GM21528 (cell line): ENCODE measurements around the gene CPT1C.
"Not testable (repeated sequence)": the region's sequence is repeated elsewhere in the genome, so short reads cannot be mapped to it uniquely, and the experiment has no call there.

Experiments
- ATAC-seq: cut with Tn5 transposase; IDR thresholded peaks from one replicate; pipeline ENCODE4 v1.9.1; 2021; ENCODE audit warnings: mild to moderate bottlenecking, moderate library complexity; ENCODE audit not compliant: unreplicated experiment, low FRiP score

Gene CPT1C

DNA sequence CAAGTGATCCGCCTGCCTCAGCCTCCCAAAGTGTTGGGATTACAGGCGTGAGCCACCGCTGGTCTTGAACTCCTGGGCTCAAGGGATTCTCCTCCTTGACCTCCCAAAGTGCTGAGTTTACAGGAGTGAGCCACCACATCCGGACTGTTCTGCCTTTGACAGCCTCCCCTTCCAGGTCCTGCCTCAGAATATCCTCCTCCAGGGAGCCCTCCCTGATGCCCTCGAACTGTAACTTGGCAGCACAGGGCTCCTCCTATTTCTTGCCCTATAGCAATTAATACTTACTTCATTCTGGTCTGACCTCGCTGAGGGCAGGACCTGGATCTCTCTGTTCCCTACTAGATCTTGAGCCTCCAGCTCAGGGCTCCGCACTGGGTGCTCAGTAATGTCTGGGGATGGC, 5.9 kb downstream of the CPT1C start:
- ATAC-seq: no peak

DNA sequence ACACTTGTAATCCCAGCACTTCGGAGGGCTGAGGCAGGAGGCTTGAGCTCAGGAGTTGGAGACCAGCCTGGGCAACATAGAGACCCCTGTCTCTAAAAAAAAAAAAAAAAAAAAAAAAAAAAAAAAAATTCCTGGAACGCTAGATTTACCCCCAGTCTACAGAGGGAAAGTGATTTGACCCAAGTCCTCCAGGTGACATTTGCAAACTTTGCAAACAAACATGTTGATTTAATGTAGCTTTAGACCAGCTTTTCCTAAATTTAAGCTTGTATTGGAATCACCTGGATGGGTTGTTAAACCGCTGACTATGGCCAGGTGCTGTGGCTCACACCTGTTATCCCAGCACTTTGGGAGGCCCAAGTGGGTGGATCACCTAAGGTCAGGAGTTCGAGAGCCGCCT, 8.4 kb downstream of the CPT1C start:
- no peak for ATAC-seq

DNA sequence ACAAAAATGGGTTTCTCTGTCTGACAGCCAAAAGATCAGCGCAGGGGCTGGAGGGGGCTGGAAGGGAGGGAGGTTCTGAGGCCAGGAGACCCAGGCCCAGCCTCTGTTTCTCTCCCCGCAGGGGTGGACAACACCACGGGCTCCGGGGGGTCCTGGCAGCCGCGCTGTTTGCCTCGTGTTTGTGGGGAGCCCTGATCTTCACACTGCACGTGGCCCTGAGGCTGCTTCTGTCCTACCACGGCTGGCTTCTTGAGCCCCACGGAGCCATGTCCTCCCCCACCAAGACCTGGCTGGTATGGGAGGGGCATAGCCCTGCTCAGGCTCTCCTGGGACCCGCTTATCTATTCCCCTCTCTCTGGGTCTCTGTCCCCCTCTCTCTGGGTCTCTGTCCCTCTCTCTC, 9.6 kb downstream of the CPT1C start:
- no peak for ATAC-seq

DNA sequence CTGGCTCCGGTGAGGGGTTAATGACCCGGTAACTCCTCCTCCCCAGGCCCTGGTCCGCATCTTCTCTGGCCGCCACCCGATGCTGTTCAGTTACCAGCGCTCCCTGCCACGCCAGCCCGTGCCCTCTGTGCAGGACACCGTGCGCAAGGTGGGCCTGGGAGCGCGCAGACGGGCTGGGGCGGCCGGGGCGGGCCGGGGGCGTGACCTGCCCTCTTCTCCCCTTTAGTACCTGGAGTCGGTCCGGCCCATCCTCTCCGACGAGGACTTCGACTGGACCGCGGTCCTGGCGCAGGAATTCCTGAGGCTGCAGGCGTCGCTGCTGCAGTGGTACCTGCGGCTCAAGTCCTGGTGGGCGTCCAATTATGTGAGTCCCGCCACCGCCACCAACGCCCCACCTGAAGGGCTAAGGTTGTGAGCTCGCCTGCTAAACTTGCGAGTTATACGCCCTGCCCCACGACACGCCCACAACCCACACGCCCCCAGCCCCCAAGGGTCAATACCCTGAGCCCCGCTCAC, 10.4 kb downstream of the CPT1C start:
- ATAC-seq: no peak

DNA sequence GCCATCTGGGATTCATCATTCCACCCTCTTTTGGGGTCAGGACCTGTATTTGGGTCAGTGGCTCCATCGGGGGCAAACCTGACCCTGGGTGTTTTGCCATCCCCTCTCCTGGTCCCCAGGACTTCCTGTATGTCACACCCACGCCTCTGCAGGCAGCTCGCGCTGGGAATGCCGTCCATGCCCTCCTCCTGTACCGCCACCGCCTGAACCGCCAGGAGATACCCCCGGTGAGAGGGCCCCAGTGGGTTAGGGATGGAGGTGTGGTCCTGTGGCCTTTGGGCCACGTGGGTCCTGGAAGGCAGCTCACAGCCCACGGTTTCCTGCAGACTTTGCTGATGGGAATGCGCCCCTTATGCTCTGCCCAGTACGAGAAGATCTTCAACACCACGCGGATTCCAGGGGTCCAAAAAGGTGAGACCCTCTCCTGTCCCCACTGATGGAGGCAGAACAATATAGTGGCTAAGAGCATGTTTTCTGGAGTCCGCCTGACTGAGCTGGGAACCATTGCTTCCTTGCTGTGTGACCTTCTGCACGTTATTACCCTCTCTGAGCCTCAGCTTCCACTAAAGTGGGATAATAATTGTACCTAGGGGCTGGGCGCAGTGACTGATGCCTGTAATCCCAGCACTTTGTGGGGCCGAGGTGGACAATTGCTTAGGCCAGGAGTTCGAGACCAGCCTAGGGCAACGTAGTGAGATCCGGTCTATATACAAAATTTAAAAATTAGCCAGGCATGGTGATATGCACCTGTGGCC, 14.1 kb downstream of the CPT1C start:
- ATAC-seq: no peak

DNA sequence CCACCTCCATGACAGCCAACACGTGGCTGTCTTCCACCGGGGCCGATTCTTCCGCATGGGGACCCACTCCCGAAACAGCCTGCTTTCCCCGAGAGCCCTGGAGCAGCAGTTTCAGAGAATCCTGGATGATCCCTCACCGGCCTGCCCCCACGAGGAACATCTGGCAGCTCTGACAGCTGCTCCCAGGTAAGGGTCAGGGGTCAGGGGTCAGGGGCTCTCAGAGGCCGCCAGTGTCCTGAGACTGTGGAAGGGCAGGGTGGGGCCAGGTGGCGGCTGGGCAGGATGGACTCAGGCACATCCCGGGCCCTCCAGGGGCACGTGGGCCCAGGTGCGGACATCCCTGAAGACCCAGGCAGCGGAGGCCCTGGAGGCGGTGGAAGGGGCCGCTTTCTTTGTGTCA, 15.0 kb downstream of the CPT1C start:
- no peak for ATAC-seq

DNA sequence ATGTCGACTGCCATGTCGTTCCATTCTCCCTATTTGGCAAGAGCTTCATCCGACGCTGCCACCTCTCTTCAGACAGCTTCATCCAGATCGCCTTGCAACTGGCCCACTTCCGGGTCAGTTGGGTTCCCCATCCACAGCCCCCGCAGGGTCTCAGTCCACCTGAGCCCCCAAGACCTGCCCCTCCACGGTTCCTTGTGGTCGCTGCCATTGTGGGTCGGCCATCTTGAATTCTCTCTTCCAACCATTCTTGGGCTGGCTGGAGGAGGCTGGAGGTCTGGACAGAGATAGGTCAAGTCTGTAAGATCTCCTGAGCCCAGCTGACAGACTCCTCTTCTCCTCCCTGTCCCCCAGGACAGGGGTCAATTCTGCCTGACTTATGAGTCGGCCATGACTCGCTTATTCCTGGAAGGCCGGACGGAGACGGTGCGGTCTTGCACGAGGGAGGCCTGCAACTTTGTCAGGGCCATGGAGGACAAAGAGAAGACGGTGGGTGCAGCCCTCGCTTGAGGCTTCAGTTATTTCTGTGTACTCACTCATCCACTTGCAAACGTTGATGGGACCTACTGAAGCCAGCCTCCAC, 19.5 kb downstream of the CPT1C start:
- no peak for ATAC-seq

DNA sequence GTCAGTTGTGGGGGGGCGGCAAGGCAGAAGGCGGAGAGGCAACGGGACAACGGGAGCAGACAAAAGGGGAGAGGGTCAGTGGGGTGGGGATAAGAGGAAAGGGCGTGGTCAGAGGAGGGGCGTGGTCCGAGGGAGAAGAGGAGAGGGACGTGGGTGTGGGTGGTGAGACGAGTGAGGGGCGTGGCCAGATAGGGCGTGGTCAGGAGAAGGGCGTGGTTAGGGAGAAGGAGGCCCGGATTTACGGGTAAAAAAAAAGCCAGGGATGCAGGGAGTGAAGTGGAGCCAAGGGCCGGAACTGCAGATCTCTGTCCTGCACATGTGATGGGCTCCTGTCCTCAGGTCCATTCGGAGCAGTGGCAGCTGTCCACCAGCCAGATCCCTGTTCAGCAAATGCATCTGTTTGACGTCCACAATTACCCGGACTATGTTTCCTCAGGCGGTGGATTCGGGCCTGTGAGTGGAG, 21.5 kb downstream of the CPT1C start:
- ATAC-seq: no peak

DNA sequence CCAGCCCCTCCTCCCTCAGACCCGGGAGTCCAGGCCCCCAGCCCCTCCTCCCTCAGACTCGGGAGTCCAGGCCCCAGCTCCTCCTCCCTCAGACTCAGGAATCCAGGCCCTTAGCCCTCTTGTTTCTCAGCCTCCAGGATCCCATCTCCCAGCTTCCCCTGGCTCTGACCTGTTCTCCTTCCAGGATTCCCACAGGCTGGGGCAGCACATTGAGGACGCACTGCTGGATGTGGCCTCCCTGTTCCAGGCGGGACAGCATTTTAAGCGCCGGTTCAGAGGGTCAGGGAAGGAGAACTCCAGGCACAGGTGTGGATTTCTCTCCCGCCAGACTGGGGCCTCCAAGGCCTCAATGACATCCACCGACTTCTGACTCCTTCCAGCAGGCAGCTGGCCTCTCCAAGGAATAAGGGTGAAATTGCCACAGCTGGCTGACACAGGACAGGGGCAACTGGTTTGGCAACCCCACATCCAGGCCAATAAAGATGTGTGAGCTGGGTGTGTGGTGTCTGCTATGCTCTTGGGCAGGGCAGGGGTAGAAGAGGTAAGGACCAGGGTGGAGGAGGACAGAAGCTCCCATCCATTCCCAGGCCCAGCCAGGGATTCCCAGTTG, 22.4 kb downstream of the CPT1C start:
- no peak for ATAC-seq

DNA sequence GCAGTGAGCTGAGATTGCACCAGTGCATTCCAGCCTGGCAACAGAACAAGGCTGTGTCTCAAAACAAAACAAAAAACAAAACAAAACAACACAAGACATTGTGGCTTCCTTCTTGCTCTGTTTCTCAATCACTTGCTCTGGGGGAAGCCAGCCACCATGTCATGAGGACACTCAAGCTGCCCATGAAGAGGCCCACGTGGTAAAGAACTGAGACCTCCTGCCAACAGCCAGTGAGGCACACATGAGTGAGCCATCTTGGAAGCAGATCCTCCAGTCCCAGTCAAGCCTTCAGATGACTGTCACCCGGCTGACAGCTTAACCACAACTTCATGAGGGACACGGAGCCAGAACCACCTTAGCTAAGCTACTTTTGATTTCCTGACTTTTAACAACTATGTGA, 25.2 kb downstream of the CPT1C start:
- ATAC-seq: no peak

DNA sequence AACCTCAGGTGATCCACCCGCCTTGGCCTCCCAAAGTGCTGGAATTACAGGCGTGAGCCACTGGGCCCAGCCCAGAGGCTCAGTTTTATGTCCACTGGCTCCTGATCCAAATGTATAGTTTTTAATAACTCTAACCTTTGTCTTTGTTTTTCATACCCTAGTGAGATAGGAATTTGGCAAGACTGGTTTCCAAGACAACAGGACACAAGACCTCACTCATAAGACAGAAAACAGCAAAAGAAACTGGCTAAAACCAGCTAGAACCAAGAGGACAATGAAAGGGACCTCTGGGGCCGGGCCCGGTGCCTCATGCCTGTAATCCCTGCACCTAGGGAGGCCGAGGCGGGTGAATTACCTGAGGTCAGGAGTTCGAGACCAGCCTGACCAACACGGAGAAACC, 27.6 kb downstream of the CPT1C start:
- ATAC-seq: no peak

DNA sequence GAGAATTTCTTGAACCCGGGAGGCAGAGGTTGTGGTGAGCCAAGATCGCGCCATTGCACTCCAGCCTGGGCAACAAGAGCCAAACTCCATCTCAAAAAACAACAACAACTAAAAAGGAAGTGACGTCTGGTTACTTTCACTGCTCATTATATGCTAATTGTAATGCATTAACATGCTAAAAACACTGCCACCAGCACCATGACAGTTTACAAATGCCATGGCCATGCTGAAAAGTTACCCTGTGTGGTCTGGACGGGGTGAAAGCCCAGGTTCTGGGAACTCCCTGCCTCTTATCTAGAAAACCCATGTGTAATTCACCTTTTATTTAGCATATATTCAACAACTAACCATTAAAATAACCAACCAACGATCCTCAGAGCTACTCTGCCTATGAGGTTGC, 28.1 kb downstream of the CPT1C start:
- ATAC-seq: no peak

DNA sequence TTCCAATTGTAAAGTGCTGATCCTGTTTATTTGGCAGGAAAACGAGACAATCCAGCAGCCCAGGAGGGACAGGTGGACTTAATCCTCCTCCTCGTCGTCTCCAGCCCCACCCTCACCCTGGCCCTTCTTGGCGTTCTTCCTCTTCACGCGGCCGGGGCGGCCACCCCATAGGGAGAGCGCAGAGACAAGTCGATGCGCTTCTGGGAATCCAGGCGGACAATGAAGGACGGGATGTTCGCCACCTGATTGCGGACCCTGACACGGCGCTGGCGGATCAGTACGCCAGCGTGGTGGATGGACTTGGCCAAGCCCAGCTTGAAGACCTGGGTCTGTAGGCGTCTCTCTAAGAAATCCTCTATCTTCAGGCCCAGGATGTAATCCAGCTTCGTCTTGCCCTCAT, 28.5 kb downstream of the CPT1C start:
- not testable (repeated sequence) for ATAC-seq

DNA sequence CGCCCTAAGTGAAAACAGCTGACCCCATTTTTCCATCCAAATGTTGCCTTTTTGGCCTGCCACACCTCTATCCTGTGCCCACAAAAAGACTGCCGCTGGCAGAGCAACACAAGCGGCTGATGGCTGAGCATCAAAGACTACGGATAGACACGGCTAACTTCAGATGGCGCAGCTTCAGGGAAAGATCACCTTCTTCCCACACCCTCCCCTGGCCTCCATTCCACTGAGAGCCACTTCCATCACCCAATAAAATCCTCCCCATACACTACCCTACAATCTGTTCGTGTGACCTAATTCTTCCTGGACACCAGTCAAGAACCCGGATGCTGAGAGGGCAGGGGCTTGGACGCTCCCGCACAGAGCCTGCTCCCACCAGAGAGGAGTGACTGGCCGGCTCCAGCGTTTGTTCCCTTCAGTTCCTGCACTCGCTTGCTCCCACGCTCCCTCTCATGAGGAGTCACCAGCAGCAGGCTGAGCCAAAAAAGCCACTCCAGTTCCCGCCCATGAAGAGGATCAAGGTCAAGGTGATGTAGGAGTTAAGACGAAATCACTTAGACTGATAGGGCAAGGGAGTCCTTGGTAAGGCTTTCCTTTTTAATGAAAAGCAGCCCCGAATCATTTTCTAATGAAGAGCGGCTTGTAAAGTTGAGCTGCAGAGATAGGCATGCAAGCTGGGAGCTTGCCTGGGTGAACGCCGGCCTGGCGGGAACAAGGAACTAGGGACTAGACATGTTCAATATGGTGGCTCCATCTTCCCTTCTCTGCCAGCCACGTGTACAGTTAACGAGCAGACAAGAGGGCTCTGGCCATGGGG, 36.5 kb downstream of the CPT1C start:
- ATAC-seq: no peak

DNA sequence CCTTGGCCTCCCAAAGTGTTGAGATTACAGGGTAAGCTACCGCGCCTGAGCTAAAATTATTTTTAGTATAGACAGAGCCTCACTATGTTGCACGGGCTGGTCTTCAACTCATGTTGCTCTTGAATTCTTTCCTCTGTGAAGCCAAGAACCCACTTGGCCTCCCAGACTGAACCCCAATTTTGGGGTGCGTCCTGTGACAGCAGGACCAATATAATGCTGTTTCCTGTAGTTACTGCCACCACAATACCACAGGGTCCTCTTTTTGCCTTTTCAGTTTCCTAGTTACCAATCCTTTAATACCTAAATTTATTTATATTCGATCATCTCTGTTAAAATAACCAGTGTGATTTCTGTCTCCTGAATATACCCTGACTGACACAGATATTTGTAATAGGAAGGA, 39.2 kb downstream of the CPT1C start:
- ATAC-seq: no peak

DNA sequence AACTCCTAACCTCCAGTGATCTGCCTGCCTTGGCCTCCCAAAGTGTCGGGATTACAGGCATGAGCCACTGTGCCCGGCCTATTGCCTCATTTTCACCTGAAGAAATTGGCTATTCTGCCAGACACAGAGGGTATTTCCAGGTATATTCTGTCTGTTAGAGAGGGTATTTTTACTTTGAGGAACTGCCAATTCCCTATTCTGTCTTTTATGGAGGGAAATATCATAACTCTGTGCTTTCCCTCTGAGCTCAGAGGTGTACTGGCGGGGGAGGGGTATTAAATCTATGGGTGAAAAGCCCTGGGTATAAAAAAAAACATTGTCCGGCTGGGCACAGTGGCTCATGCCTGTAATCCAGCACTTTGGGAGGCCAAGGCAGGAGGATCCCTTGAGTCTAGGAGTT, 47.4 kb downstream of the CPT1C start:
- ATAC-seq: no peak

DNA sequence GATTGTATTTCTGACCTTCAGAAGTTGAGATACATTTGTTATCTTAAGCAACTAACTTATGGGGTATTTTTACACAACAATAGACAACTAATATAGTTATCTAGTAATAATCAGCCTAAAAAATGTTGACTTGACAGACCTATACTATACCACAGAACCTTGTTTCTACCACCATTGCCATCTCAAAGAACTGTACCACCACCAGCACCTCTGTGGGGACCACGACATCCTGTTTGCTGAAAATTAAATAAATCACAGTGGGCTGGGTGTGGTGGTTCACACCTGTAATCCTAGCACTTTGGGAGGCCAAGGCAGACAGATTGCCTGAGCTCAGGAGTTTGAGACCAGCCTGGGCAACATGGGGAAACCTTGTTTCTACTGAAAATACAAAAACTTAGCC, 48.2 kb downstream of the CPT1C start:
- ATAC-seq: no peak

DNA sequence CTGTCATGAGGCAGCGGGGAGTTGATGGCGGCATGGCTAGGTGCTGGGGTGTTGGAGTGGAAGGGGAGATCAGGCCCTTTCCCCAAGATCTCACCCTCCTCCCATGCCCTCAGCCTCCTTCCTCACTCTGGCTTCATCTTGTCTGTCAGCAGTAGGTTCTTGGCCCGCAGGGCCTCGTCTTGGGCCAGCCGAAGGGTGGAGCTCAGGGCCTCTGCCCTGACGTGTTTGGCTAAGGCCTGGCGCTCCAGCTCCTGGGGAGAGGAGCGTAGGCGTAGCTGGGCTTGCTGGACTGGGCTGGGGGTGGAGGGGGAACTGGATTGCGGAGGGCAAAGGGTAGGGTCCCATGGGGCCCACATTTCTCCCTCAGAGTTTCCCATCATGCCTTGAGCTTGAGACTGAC, 49.0 kb downstream of the CPT1C start:
- no peak for ATAC-seq

DNA sequence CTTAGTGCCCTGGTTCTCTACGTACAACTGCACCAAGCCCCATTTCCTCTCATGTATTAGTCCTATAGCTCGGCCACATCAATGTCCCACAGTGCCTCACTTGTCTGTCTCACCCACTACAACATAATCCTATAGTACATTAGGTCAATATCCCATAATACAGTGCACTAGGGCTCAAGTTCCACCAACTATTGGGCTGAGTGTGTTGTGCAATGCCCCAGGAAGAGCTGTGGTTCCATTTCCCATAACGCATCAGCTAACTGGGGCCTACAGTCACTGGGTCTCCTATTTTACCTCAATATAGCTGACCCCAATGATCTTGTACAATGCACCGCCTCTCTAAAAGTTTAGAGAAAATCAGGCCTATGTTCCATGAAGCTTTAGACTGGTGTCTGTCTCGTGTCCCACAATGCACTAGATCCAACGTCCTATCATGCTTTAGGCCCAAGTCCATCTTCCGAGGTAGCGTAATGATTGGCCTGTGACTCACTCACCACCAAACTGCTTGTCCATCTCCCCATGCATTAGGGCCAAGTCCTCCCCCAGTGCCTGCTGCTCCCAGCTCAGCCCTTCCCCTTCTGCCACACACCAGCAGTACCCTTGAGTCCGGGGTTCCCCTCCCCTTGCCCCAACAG, 50.4 kb downstream of the CPT1C start:
- ATAC-seq: no peak

DNA sequence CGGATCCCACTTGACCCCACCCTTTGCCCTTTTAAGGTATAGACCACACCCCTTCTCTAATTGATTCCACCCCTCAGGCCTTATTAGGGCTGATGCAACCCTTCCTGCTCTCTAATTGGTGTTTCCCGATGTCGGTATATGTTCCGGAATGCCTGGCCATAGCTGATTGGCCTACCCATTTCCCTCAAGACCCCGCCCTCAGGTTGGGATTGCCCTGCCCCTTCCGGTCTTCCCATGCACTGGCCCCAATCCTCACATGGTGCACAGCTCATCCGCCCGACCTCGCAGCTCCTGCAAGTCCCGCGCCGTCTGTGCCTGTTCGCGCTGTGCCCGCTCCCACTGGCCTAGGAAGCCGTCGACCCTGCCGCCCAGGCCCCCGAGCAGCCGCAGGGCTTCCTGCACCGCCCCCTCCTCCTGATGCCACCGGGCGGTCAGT, 54.0 kb downstream of the CPT1C start:
- ATAC-seq: no peak
